Measurements from ENCODE around the gene NOLC1.

DNA sequence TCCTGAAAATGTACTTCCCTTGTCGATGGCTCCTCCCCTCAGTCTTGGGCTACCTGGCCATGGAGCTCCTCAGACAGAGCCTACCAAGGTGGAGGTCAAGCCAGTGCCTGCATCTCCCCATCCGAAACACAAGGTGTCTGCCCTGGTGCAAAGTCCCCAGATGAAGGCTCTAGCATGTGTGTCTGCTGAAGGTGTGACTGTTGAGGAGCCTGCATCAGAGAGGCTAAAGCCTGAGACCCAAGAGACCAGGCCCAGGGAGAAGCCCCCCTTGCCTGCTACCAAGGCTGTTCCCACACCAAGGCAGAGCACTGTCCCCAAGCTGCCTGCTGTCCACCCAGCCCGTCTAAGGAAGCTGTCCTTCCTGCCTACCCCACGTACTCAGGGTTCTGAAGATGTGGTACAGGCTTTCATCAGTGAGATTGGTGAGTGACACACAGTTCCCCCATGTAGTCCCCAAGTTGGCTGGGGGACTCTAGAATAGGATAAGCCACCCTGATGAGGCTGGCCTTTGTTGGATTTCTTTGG, 10.5 kb upstream of the NOLC1 start:
- TF ChIP-seq POLR2A (IDR thresholded peaks at IDR 0.05) = no peak
- no peak for TF ChIP-seq CTCF (IDR thresholded peaks at IDR 0.05)
- no peak for TF ChIP-seq EP300 (IDR thresholded peaks at IDR 0.05)
